ENCODE data around the gene HMGB3. TPM values are rescaled to one million over a fixed set of nuclear protein-coding genes. Genes with fewer than 3 reads are reported as not detected.
"Not testable (repeated sequence)": the region's sequence is repeated elsewhere in the genome, so short reads cannot be mapped to it uniquely, and the experiment has no call there.

HMGB3 gene
- total RNA-seq, 1 experiment from 2014 or later: 9.0 TPM

GRCh38 chrX:150983521-150984168, 510 bp downstream of the HMGB3 start:
- no peaks in the 10 kb centered on the region for H4K20me1 ChIP-seq (ENCODE audit: insufficient read depth, low read depth, low read length)
- H3K4me1 ChIP-seq (ENCODE audit: low read length): peaks cover 7% of the 10 kb centered on the region
- no peaks in the 10 kb centered on the region for H3K27me3 ChIP-seq (ENCODE audit: low read length)
- H3K9ac ChIP-seq (ENCODE audit: low read length): peak overlapping the region; percentile 72
- H3K9me3 ChIP-seq (ENCODE audit: low read length): no peaks in the 10 kb centered on the region
- H3K4me3 ChIP-seq (ENCODE audit: low read length): peak overlapping the region; percentile 67
- H3K36me3 ChIP-seq (ENCODE audit: insufficient read depth, low read length): no peaks in the 10 kb centered on the region
- no peak overlapping the region for H2AFZ ChIP-seq (ENCODE audit: low read length)
- peak overlapping the region; percentile 60 for H3K4me2 ChIP-seq (ENCODE audit: low read depth, low read length, poor library complexity, severe bottlenecking)
- H3K9me2 ChIP-seq (replicated peaks; ENCODE audit: insufficient read depth, low read length): no peaks in the 10 kb centered on the region
- H3K27ac ChIP-seq (ENCODE audit: low read length): no peak overlapping the region
- H3K79me2 ChIP-seq (ENCODE audit: low read length): no peaks in the 10 kb centered on the region
- no peak for DNase-seq

DNA sequence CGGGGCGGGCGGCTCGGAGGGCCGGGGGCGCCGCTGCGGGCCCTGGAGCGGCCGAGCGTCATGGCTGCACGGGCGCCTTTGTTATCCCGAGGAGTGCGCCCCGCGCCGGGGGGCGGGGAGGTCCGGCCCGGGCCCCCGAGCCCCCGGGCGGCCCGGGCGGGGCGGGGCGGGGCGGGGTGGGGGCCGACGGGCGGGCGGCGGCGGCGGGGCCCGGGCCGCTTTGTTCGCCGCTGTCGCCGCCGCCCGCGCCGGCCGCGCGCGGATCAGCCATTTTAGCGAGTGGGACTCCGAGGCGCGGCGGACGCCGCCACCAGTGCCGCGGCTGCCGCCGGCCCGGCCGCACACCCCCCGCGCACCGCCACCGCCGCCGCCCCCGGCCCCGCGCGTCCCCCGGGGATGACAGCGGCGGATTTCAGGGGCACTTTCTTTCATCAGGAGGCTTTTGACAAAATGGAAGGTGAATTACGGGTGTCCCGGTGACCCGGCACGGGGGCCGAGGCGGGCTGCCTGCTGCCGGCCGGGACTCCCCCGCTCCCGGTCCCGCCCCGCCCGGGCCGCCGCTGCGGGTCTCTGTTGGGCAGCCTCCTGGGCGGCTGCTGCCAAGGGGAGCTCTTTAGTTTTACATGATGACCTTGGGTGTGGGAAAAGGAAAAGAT, 1.2 kb downstream of the HMGB3 start:
- Histone ChIP-seq H3K9ac (ENCODE audit: low read length) (peak overlapping the region; percentile 47), H3K9me3 (ENCODE audit: low read length) (no peaks in the 10 kb centered on the region), H3K4me3 (ENCODE audit: low read length) (peak overlapping the region; percentile 65), H4K20me1 (ENCODE audit: insufficient read depth, low read depth, low read length) (no peaks in the 10 kb centered on the region), H2AFZ (ENCODE audit: low read length) (no peak overlapping the region), H3K27me3 (ENCODE audit: low read length) (no peaks in the 10 kb centered on the region), H3K4me1 (ENCODE audit: low read length) (peaks cover 7% of the 10 kb centered on the region), H3K4me2 (ENCODE audit: low read depth, low read length, poor library complexity, severe bottlenecking) (peak overlapping the region; percentile 64), H3K9me2 (replicated peaks; ENCODE audit: insufficient read depth, low read length) (no peaks in the 10 kb centered on the region), H3K27ac (ENCODE audit: low read length) (no peak overlapping the region), H3K79me2 (ENCODE audit: low read length) (no peaks in the 10 kb centered on the region), H3K36me3 (ENCODE audit: insufficient read depth, low read length) (no peaks in the 10 kb centered on the region)
- DNase-seq: no peak

DNA sequence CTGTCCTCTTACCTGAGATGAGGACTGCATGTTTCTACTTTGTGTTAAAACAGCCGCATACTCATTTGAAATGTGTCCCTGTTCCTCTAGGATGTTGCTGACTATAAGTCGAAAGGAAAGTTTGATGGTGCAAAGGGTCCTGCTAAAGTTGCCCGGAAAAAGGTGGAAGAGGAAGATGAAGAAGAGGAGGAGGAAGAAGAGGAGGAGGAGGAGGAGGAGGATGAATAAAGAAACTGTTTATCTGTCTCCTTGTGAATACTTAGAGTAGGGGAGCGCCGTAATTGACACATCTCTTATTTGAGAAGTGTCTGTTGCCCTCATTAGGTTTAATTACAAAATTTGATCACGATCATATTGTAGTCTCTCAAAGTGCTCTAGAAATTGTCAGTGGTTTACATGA, 4.6 kb downstream of the HMGB3 start:
- H3K4me1 ChIP-seq (ENCODE audit: low read length); H3K4me3 ChIP-seq (ENCODE audit: low read length); DNase-seq: not testable (repeated sequence)

GRCh38 chrX:150989420-150989819, 6.3 kb downstream of the HMGB3 start:
- H3K36me3 ChIP-seq (ENCODE audit: insufficient read depth, low read length): no peaks in the 10 kb centered on the region
- H3K9me2 ChIP-seq (replicated peaks; ENCODE audit: insufficient read depth, low read length): no peaks in the 10 kb centered on the region
- DNase-seq: no peak
- H3K27ac ChIP-seq (ENCODE audit: low read length): no peak overlapping the region
- no peak overlapping the region for H3K4me2 ChIP-seq (ENCODE audit: low read depth, low read length, poor library complexity, severe bottlenecking)
- peaks cover 4% of the 10 kb centered on the region; the same call in 1 of the 2 replicates for H3K4me1 ChIP-seq (ENCODE audit: low read length)
- no peaks in the 10 kb centered on the region for H3K27me3 ChIP-seq (ENCODE audit: low read length)
- no peak overlapping the region for H3K4me3 ChIP-seq (ENCODE audit: low read length)
- no peaks in the 10 kb centered on the region for H4K20me1 ChIP-seq (ENCODE audit: insufficient read depth, low read depth, low read length)
- H3K79me2 ChIP-seq (ENCODE audit: low read length): no peaks in the 10 kb centered on the region
- no peak overlapping the region for H2AFZ ChIP-seq (ENCODE audit: low read length)
- H3K9me3 ChIP-seq (ENCODE audit: low read length): no peaks in the 10 kb centered on the region
- H3K9ac ChIP-seq (ENCODE audit: low read length): no peak overlapping the region

More for the DNA sequence above, 4.6 kb downstream of the HMGB3 start:
- H3K9me2 ChIP-seq (replicated peaks; ENCODE audit: insufficient read depth, low read length); H3K27me3 ChIP-seq (ENCODE audit: low read length); H4K20me1 ChIP-seq (ENCODE audit: insufficient read depth, low read depth, low read length); H2AFZ ChIP-seq (ENCODE audit: low read length); H3K9ac ChIP-seq (ENCODE audit: low read length); H3K4me2 ChIP-seq (ENCODE audit: low read depth, low read length, poor library complexity, severe bottlenecking); H3K27ac ChIP-seq (ENCODE audit: low read length); H3K36me3 ChIP-seq (ENCODE audit: insufficient read depth, low read length); H3K79me2 ChIP-seq (ENCODE audit: low read length); H3K9me3 ChIP-seq (ENCODE audit: low read length): not testable (repeated sequence)

GRCh38 chrX:150990910-150991309, 7.8 kb downstream of the HMGB3 start:
- H3K79me2 ChIP-seq (ENCODE audit: low read length): no peaks in the 10 kb centered on the region
- H3K27ac ChIP-seq (ENCODE audit: low read length): no peak overlapping the region
- no peak overlapping the region for H3K9ac ChIP-seq (ENCODE audit: low read length)
- H2AFZ ChIP-seq (ENCODE audit: low read length): no peak overlapping the region
- no peaks in the 10 kb centered on the region for H3K9me3 ChIP-seq (ENCODE audit: low read length)
- no peak for DNase-seq
- no peaks in the 10 kb centered on the region for H3K9me2 ChIP-seq (replicated peaks; ENCODE audit: insufficient read depth, low read length)
- H3K4me1 ChIP-seq (ENCODE audit: low read length): no peaks in the 10 kb centered on the region
- H4K20me1 ChIP-seq (ENCODE audit: insufficient read depth, low read depth, low read length): no peaks in the 10 kb centered on the region
- no peaks in the 10 kb centered on the region for H3K27me3 ChIP-seq (ENCODE audit: low read length)
- no peak overlapping the region for H3K4me2 ChIP-seq (ENCODE audit: low read depth, low read length, poor library complexity, severe bottlenecking)
- no peak overlapping the region for H3K4me3 ChIP-seq (ENCODE audit: low read length)
- no peaks in the 10 kb centered on the region for H3K36me3 ChIP-seq (ENCODE audit: insufficient read depth, low read length)

DNA sequence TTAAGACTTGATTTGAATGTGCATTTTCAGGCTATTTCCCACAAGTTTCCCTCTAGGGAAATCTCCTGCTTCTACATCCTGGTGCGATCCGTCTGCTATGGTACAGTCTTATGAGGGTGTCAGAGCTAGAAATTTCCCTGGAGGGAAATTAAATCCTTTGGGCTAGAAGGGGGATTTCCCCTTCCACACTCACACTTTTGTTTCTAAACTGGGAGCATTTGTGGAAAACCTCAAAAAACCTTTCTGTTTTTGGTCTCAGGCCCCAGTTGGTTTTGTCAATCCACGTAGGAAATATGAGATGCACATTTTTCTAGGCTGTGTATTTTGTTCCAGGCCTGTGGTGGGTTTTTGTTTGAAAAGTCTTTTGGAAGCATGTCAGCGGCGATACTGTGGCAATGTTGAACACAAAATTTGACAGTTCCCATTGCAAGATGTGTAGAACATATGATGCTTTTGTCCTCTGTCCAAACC, 17.8 kb downstream of the HMGB3 start:
- Histone ChIP-seq H3K4me1 (ENCODE audit: low read length) (no peaks in the 10 kb centered on the region), H3K36me3 (ENCODE audit: insufficient read depth, low read length) (no peaks in the 10 kb centered on the region), H3K9me3 (ENCODE audit: low read length) (no peaks in the 10 kb centered on the region), H3K4me3 (ENCODE audit: low read length) (no peak overlapping the region), H3K27ac (ENCODE audit: low read length) (no peak overlapping the region), H4K20me1 (ENCODE audit: insufficient read depth, low read depth, low read length) (no peaks in the 10 kb centered on the region), H3K4me2 (ENCODE audit: low read depth, low read length, poor library complexity, severe bottlenecking) (no peak overlapping the region), H2AFZ (ENCODE audit: low read length) (no peak overlapping the region), H3K79me2 (ENCODE audit: low read length) (no peaks in the 10 kb centered on the region), H3K9me2 (replicated peaks; ENCODE audit: insufficient read depth, low read length) (no peaks in the 10 kb centered on the region), H3K9ac (ENCODE audit: low read length) (no peak overlapping the region), H3K27me3 (ENCODE audit: low read length) (no peaks in the 10 kb centered on the region)
- DNase-seq: no peak

- H3K4me1 ChIP-seq (ENCODE audit: low read length): no peaks in the 10 kb centered on the region
- H3K4me3 ChIP-seq (ENCODE audit: low read length): no peak overlapping the region
Measured at GRCh38 chrX:151004085-151004484, 20.9 kb downstream of the HMGB3 start.

DNA sequence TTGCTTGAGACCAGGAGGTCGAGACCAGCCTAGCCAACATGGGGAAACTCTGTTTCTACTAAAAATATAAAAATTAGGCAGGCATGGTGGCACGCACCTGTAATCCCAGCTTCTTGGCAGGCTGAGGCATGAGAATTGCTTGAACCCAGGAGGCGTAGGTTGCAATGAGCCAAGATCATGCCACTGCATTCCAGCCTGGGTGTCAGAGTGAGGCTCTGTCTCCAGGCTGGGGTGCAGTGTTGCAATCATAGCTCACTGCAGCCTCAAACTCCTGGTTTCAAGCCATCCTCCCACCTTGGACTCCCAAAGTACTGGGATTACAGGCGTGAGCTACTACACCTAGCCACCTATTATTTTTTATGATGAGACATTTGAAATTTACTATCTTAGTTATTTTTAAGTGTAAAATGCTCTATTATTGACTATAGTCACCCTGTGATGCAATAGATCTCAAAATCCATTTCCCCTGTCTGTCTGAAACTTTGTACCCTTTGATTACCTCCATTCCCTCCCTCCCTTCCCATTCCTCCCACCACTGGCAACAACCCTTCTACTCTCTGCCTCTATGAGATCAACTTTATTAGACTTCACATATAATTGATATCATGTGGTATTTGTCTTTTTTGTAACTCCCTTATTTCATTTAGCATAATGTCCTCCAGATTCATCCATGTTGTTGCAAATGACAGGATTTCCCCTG, 23.4 kb downstream of the HMGB3 start:
- H3K27me3 ChIP-seq (ENCODE audit: low read length): no peaks in the 10 kb centered on the region
- H3K36me3 ChIP-seq (ENCODE audit: insufficient read depth, low read length): no peaks in the 10 kb centered on the region
- no peaks in the 10 kb centered on the region for H3K79me2 ChIP-seq (ENCODE audit: low read length)
- H3K4me3 ChIP-seq (ENCODE audit: low read length): no peak overlapping the region
- no peak overlapping the region for H3K27ac ChIP-seq (ENCODE audit: low read length)
- H3K4me1 ChIP-seq (ENCODE audit: low read length): no peaks in the 10 kb centered on the region
- H3K4me2 ChIP-seq (ENCODE audit: low read depth, low read length, poor library complexity, severe bottlenecking): no peak overlapping the region
- no peaks in the 10 kb centered on the region for H3K9me2 ChIP-seq (replicated peaks; ENCODE audit: insufficient read depth, low read length)
- DNase-seq: peak; percentile 7
- H3K9ac ChIP-seq (ENCODE audit: low read length): no peak overlapping the region
- no peaks in the 10 kb centered on the region for H3K9me3 ChIP-seq (ENCODE audit: low read length)
- no peaks in the 10 kb centered on the region for H4K20me1 ChIP-seq (ENCODE audit: insufficient read depth, low read depth, low read length)
- no peak overlapping the region for H2AFZ ChIP-seq (ENCODE audit: low read length)

More at GRCh38 chrX:151004085-151004484, 20.9 kb downstream of the HMGB3 start:
- no peak overlapping the region for H3K27ac ChIP-seq (ENCODE audit: low read length)
- H2AFZ ChIP-seq (ENCODE audit: low read length): no peak overlapping the region
- DNase-seq: peak; percentile 56
- no peaks in the 10 kb centered on the region for H3K9me3 ChIP-seq (ENCODE audit: low read length)
- no peaks in the 10 kb centered on the region for H3K36me3 ChIP-seq (ENCODE audit: insufficient read depth, low read length)
- H3K79me2 ChIP-seq (ENCODE audit: low read length): no peaks in the 10 kb centered on the region
- H3K27me3 ChIP-seq (ENCODE audit: low read length): no peaks in the 10 kb centered on the region
- no peak overlapping the region for H3K4me2 ChIP-seq (ENCODE audit: low read depth, low read length, poor library complexity, severe bottlenecking)
- H3K9ac ChIP-seq (ENCODE audit: low read length): no peak overlapping the region
- no peaks in the 10 kb centered on the region for H4K20me1 ChIP-seq (ENCODE audit: insufficient read depth, low read depth, low read length)
- no peaks in the 10 kb centered on the region for H3K9me2 ChIP-seq (replicated peaks; ENCODE audit: insufficient read depth, low read length)

All from Karpas-422 (cell line).